Neural progenitor cell (in vitro differentiated cells): ENCODE measurements around the gene FAM177B.

ENCODE experiments used
- EZH2 ChIP-seq: fragments of 200-600 bp; sonication (generic); IDR thresholded peaks from 2 replicates; pipeline ENCODE4 v1.6.1; 2017; ENCODE audit warnings: antibody characterized with exemption, mild to moderate bottlenecking, moderate library complexity
- TF ChIP-seq, protein P1 (sequence below): fragments of 200-600 bp; sonication (generic); IDR thresholded peaks from 2 replicates; pipeline ENCODE4 v1.5.1; 2017; ENCODE audit warnings: antibody characterized with exemption, mild to moderate bottlenecking

DNA sequence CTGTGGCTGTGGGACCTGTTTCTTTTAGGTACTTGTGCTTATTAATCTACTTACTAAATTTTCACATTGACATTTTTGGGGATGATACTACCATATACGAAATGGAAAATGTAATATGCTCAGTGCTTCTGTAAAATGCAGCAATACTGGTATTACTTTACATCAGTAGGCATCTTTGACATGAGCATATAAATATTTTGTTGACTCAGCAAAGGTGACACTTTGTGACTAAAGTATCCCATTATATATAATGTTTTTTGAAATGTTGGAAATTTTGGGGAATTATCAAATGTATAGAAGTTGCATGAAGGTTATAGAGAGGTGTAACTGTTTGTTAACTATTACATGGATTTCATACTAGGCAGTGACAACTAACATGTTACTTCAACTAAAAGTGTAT lies 2.3 kb upstream of the FAM177B start:
- TF ChIP-seq, protein P1, sequence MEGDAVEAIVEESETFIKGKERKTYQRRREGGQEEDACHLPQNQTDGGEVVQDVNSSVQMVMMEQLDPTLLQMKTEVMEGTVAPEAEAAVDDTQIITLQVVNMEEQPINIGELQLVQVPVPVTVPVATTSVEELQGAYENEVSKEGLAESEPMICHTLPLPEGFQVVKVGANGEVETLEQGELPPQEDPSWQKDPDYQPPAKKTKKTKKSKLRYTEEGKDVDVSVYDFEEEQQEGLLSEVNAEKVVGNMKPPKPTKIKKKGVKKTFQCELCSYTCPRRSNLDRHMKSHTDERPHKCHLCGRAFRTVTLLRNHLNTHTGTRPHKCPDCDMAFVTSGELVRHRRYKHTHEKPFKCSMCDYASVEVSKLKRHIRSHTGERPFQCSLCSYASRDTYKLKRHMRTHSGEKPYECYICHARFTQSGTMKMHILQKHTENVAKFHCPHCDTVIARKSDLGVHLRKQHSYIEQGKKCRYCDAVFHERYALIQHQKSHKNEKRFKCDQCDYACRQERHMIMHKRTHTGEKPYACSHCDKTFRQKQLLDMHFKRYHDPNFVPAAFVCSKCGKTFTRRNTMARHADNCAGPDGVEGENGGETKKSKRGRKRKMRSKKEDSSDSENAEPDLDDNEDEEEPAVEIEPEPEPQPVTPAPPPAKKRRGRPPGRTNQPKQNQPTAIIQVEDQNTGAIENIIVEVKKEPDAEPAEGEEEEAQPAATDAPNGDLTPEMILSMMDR = no peak
- no peak for TF ChIP-seq EZH2
